Stimulated activated CD8-positive, alpha-beta memory T cell treated with anti-CD3 and anti-CD28 coated beads, Interleukin-7, amount 100 ng/mL, for 4 hours (primary cell): ENCODE results near the gene MED25.

Experiments used
- DNase-seq, 2 donors: peaks; one replicate each; pipeline ENCODE4 v3.0.0-alpha.2; 2020; ENCODE audit warnings: low read depth in 2 of 2

MED25 gene

DNA sequence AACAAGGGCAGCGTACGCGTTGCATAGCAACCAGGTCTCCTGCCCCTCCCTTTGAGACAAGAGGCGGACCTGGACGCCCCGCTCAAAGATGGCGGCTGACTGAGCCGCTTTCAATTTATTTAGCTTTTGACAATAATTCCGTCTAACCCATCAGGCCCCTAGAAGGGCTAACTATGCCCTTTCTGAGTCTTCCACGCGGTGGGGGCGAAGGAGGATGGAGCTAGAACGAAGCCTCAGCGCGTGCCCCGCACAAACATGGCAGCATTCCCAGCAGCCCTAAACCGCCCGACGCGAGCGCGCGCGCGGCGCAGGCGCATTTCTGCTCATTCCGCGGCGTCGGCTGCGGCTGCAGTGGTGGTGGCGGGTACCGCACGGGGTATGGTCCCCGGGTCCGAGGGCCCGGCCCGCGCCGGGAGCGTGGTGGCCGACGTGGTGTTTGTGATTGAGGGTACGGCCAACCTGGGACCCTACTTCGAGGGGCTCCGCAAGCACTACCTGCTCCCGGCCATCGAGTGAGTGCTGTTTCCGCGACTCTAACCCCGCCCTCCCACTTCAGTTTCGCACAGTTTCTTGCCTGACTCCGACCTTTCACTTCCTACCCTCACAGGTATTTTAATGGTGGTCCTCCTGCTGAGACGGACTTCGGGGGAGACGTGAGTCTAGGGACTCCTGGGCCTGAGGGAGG lies at the start of gene MED25:
TSS of gene MED25 (plus strand) at position 326 of the 685 bp plus-strand sequence. CDS start at position 379, 53 bp downstream.
- peak; percentile 65 to 81 for DNase-seq

DNA sequence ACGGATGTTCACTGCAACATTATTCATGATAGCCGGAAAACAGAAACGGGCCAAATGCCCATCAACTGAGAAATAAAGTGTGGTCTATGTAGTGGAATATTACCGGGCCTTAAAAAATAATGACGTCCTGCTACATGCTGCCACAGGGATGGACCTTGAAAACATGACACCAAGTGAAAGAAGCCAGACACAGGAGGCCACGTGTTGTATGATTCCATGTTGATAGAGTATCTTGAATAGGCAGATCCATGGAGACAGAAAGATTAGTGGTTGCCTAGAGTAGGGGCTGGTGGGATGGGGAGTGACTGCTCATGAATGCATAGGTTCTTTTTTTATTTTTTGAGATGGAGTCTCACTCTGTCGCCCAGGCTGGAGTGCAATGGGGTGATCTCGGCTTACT lies 47.6 kb upstream of the MED25 start:
- no peak for DNase-seq

DNA sequence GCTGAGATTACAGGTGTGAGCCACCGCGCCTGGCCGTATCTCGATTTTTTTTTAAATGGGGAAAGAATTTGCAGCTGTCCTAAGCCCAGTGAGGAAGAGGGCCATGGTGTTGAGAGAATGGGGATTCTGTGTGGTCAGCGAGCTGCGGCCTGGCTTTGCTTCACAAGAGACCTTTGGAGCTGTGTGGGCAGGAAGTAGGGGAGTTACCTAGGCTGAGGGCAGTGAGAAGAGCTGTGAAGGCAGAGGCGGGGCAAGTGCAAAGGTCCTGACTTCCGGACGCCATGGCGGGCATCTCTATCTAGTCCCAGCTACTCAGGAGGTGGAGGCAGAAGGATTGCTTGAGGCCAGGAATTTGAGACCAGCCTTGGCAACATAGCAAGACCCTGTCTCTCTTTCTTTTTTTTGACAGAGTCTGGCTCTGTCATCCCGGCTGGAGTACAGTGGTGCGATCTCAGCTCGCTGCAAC lies 46.4 kb upstream of the MED25 start:
- no peak for DNase-seq

DNA sequence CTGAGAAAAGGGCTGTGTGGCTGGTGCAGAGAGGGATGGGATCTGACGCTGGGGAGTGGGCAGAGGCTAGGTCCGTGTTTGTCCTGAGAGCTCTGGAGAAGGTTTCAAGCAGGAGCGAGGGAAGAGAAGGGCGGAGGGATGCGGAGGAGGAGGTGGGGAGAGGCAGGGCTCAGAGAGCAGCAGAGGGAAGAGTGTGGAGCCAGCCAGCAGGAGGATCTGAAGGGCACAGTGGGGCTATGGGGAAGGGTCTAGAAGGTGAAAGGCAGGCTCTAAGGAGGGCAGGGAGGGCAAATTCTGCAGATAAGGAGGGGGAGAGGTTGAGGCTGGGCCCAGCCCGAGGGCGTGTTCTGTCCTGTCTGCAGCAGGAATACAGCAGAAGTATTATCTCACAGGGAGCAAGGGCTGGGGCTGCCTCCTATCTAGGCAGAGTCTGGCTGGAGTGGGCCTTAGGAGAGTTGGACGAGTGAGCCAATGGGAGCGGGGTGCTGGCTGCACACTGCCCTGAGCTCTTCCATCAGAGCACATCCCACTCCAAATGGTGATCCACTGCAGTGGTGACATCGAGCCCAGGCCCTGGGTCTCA lies 45.1 kb upstream of the MED25 start:
- DNase-seq, result no peak

DNA sequence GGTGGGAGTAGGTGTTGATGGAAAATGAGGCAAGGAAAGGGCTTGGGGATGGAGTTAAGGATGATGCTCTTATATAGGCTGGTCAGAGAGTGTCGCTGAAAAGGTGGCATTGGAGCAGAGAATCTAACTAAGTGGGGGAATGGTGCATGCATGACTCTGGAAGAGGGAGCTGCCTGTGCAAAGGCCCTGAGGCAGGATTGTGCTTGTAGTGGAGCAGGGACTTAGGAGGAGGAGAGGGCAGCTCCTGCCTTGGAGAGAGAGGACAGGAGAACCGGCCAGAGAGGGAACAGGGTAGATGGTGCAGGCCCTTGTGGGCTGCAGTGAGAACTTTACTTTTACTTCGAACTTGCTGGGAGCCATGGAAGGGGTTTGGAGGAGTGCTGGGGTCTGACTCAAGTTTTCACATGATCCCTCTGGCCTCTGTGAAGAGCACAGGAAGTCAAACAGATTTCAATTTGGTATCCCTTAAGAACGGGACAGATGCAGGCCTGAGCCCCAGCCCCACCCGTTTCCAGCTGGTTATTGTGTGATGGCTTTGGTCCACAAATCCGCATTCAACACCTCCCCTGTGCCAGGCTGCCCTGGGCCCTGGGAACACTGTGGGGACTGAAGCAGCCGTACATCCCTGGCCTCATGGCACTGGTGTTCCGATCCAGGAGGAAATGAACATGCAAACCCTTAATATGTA lies 44.3 kb upstream of the MED25 start:
- DNase-seq, result no peak

DNA sequence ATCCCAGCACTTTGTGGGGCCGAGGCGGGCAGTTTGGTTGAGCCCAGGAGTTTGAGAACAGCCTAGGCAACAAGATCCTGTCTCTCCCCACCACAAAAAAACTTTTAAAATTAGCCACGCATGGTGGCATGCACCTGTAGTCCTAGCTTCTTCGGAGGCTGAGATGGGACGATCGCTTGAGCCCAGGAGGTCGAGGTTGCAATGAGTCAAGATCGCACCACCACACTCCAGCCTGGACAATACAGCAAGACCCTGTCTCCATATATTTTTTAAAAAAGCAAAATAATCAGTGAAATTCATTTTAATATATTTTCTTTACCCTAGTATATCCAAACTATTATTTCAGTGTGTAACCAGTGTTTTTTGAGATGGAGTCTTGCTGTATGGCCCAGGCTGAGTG lies 43.1 kb upstream of the MED25 start:
- no peak for DNase-seq

DNA sequence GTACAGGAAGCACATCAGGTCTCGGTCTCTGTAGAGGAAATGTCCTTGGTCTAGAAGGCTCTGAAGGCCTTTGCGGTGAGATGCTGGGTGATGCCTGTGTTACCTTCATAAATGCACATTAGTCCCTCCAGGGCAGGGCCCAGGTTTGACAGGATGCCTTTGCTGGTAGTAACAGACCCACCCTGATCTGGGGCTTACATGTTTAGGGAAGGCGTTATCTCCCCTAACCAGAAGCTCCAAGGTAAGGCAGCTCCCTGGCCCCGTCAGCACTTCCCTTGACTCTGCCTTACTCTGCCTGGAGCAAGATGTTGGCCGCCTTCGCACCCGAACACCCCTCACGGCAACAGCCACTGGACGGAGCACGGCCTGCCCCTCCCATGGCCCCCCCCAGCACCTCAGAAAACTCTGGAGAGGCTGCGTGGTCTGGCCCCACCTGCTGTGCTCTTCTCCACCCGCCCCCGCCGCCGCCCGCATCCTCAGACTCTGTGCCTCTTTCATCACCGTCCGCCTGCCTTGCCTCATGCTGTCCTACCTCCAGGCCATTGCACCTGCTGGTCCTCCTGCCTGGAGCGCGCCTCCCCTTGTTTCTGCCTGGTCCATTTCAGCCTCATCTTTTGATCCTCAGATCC lies 42.2 kb upstream of the MED25 start:
- DNase-seq, result no peak

DNA sequence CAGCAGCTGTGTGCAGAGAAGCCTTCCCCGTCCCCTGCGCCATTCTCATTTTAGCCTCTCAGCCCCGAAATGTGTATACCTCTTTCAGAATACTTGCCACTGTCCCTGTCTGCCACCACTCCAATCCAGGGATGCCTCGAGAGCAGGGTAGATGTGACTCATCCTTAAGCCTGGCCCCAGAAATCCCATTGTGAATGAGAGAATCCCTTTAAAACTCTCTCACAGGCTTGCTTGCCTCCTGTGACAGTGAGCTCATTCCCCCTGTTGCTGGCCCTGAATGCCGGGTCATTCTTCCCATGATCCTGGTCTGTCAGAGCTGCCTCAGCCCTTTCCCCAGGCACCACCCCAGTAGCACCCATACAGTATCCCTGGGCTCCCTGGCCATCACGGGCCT lies 41.7 kb upstream of the MED25 start:
- no peak for DNase-seq

DNA sequence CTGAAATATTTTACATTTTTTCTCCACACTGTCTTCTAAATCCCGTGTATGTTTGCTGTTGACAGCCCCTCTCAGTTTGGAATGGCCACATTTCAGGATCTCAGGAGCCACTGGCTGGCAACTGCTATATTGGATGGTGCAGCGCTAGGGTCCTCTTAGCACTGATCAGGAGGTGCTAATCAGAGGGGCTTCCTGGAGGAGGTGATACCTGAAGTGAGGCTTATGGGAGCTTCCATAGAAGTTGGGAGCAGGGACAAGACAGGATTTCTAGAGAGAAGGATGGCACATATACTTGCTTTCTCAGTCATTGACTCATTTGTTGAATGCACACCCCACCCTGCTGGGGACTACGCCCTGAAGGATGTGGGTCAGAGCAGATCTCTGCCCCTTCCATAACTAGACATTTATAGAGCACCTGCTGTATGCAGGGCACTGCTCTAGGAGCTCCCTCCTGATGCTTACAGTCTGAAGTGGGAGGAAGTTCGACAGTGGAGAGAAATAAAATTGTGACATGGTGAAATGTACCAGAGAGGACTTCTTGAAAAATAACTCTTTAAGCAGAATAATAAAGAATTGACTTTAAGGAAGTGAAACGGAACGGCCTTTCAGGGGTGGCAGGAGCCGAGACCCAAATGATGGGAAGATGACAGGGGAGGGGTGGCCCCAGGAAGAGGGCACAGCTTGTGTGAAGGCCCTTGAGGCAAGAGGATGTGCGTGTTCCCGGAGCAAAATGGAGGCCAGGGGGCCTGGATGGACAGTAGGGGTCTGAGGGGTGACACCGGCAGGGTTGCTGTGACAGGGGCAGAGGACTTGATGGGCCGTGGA lies 38.1 kb upstream of the MED25 start:
- DNase-seq, result no peak

DNA sequence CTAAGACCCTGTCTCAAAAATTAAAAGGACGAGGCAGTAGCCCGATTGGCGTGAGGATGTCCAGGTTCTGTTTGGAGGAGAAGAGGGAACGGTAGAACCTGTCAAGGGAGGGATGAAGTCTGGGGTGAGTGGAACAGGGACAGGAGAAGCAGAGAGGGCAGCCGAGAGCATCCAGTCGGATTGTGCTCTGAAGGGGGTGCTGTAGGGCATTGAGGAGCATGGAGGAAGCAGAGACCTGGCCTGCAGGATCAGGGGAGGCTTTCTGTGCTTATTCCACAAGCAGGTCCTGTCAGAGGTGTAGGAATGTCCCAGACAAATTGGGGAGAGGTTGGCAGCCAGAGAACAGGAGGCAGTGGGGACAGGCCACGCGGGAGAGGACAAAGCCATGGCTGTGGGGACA lies 37.2 kb upstream of the MED25 start:
- no peak for DNase-seq

DNA sequence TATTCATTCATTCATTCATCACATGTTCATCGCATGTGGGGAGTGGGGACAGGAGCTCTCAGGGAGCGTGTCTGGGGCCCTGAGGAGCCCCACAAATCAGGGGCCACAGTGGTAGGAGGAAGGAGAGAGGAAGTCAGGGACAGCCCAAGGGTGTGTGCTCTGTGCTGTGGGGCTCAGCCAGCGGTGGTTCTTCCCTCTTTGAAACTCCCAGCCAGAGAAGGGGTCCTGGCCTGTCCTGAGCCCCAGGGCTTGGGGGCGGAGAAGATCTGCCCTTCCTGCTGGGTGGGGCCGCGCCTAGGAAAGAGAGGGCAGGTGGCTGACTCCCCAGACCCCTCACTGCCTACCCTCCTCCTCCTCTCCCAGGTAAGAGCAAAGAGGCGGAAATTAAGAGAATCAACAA lies 36.7 kb upstream of the MED25 start:
- no peak for DNase-seq

DNA sequence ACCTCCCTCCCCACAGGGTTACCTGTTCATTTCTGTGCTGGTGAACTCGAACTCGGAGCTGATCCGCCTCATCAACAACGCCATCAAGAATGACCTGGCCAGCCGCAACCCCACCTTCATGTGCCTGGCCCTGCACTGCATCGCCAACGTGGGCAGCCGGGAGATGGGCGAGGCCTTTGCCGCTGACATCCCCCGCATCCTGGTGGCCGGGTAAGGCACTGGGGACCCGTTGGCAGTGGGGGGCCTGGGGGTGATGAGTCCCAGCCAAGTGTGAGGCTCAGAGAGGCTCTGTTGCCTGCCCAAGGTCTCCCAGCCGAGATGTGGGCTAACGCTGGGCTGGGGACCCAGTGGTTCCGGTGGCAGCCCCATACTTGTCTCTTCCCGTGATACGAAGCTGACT lies 35.6 kb upstream of the MED25 start:
- no peak for DNase-seq

DNA sequence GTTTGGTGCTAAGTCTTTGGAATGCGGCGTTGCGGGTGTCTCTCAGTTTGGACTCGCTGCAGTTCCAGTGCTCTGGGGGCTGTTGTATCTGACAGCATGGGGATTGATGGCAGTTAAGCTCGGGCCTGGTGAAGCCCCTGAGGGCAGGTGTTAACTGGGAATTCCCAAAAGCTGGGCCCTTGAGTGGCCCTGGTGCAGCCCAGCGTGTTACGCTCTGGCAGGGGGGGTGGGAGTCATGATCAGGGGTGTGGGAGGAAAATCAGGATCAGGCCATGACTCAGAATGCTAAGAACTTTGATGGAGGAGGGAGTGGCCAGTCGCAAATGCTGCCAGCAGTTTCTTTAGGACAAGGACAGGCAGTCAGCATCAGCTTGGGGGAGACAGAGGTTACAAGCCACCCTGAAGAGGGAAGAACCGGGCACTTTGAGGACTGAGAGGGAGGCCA lies 31.7 kb upstream of the MED25 start:
- DNase-seq, result no peak

DNA sequence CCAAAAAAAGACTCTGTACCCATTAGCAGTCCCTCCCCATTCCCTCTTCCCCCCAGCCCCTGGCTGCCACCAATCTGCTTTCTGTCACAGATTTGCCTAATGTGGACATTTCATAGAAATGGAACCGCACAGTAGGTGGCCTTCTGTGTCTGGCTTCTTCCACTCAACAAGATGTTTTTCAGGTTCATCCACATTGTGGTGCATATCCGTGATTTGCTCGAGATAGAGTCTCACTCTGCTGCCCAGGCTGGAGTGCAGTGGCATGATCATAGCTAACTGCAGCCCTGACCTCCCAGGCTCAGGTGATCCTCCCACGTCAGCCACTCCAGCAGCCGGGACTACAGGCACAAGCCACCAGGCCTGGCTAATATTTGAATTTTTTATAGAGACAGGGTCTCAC lies 30.3 kb upstream of the MED25 start:
- DNase-seq, result no peak

DNA sequence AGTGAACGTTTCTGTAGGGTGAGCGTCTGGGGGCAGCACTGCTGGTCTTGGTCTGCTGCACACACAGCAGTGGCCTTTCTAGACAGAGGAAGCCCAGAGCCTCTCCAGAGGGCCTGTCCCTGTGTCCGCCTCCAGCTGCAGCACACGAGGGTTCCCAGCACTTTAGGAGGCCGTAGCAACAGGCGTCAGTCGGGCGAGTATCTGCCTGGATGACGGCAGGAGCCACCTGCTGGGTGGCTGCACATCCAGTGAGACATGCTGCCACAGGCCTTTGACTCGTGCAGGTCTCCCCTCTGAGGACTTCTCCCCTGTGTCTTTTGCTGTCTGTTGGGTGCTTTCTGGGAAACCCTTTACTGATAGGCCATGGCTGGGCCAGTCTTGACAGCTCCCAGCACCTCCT lies 29.2 kb upstream of the MED25 start:
- no peak for DNase-seq

DNA sequence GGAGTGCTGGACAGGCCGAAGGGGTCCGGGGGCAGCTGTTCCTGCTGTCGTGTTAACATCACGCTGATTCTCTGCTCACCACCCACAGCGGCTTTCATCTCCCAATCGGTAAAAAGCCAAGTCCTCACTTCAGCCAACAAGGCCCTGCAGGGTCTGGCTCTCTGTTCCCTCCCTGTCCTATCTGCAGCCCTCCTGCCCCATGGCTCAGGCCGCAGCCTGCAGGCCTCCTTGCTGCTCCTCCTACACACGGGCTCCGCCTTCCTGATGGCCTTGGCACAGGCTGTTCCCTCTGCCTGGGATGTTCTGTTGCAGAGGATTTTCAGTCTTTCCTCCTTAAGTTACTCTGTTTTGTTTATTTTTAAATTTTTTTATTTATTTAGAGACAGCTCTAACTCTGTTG lies 27.2 kb upstream of the MED25 start:
- DNase-seq, result no peak

DNA sequence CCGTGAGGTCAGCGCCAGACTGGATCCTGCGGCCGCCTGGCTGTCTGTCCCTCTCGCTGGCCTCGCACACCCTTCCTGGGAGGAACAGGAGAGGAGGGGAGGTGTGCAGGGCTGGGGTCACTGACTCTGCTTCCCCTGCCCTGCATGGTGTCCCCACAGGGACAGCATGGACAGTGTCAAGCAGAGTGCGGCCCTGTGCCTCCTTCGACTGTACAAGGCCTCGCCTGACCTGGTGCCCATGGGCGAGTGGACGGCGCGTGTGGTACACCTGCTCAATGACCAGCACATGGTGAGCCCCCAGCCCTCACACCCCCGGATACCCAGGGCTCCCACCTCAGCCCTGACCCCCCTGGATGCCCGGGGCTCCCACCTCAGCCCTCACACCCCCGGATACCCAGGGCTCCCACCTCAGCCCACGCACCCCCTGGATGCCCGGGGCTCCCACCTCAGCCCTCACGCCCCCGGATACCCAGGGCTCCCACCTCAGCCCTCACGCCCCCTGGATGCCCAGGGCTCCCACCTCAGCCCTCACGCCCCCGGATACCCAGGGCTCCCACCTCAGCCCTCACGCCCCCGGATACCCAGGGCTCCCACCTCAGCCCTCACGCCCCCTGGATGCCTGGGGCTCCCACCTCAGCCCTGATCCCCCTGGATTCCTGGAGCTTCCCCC lies 26.2 kb upstream of the MED25 start:
- DNase-seq, result no peak

DNA sequence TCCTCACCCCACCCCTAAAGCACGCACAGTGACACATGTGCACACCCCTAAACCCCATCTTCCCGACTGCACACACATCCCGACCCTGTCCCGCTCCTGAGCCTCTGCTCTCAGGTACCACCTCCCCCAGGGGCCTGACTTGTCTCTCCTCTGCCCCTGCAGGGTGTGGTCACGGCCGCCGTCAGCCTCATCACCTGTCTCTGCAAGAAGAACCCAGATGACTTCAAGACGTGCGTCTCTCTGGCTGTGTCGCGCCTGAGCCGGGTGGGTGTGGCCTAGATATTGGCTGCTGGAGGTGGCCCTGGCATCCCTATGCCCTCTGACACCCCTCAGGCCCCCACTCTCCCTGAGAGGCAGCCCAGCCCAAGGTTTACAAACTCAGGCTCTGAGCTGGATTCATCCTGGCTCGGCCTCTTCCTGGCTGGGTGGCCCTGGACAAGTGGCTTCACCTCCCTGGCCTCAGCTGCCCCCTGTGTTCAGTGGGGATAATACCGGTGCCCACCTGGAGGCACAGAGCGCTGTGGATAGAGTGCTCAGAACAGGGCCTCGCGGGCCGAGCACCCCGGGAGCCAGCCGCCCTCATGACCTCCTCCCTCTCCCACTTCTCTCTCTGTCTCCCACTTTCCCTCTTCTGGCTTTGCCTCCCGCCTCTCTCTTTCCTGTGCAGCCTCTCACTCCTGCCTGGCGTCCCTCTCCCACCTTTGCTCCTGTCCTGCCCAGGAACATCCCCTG lies 25.1 kb upstream of the MED25 start:
- DNase-seq, result no peak

DNA sequence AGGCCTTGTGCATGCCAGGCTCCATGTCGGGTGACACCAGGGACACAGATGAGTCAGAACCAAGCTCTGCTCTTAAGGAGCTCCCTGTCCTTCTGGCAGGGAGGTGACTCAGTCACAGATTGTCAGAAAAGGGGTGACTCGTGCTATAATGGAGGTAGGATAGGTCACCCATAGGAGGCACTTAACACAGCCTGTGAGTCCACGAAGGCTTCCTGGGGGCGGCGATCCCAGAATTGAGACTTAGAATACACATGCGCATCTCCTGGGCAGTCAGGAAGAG lies 24.6 kb upstream of the MED25 start:
- DNase-seq, result no peak

DNA sequence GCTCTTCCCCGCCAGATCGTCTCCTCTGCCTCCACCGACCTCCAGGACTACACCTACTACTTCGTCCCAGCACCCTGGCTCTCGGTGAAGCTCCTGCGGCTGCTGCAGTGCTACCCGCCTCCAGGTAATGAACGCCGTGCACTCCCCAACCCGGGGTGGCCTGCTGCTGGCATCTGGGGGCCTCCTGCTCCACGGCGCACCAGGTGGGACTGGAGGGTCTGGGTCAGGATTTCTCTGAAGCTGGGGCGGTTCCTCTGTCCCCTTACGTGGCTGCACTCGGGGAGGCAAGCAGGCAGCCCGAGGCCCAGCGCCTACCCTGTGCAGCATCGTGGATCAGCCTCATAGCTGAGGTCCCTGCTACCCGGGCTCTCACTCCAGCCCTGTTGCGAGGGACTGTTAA lies 22.5 kb upstream of the MED25 start:
- DNase-seq, result no peak

DNA sequence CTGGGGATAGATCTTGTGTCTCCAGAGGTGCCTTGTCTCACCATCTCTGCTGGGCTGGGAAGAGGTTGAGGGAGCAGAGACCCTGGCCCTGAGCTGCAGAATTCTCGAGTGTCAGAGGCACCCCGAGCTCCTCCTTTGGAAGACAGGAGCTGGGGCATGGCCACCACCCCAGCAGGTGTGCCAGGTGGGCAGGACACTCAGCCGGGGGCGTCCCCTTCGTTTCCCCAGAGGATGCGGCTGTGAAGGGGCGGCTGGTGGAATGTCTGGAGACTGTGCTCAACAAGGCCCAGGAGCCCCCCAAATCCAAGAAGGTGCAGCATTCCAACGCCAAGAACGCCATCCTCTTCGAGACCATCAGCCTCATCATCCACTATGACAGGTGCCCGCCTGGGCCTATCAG lies 19.5 kb upstream of the MED25 start:
- DNase-seq, result no peak
